Hepatocyte (in vitro differentiated cells): Measurements from ENCODE around the gene DHRS7B.

Experiments
- EZH2 ChIP-seq: fragments of 200-600 bp; sonication (generic); IDR thresholded peaks from 2 replicates; pipeline ENCODE4 v1.6.1; 2016; ENCODE audit warnings: antibody characterized with exemption, mild to moderate bottlenecking, borderline replicate concordance
- TF ChIP-seq, protein P1 (sequence below): fragments of 200-600 bp; sonication (generic); IDR thresholded peaks from 2 replicates; pipeline ENCODE4 v1.5.1; 2016; ENCODE audit warnings: antibody characterized with exemption, mild to moderate bottlenecking; ENCODE audit not compliant: poor library complexity

DNA sequence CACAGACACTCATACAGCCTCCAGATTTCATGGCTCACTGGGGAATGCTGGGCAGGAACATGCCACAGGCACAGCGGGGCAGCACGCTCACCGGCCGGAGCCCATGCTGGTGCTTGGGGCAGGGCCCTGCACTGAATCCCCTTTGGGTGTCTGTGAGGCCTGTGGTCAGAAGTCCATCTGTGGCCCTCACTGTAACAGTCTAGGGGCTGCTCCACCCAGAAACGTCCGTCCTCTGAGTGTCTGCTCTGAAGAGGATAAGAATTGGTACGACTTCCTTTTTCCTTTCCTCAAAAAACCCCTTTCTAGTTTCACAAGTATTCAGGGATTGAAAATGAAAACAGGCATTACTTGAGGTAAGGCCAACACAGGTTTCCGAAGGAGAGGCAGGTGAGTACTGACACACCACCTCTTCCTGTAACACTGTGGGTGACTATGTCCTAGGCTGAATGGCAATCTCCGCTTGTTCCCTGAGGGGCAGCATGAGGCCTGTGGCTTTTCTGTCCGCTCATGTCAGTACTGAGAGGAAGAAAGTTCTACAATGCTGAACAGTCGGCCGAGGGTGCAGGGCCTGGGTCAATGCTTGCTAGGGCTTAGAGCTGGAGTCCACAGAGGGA, 44.7 kb downstream of the DHRS7B start:
- TF ChIP-seq, protein P1, sequence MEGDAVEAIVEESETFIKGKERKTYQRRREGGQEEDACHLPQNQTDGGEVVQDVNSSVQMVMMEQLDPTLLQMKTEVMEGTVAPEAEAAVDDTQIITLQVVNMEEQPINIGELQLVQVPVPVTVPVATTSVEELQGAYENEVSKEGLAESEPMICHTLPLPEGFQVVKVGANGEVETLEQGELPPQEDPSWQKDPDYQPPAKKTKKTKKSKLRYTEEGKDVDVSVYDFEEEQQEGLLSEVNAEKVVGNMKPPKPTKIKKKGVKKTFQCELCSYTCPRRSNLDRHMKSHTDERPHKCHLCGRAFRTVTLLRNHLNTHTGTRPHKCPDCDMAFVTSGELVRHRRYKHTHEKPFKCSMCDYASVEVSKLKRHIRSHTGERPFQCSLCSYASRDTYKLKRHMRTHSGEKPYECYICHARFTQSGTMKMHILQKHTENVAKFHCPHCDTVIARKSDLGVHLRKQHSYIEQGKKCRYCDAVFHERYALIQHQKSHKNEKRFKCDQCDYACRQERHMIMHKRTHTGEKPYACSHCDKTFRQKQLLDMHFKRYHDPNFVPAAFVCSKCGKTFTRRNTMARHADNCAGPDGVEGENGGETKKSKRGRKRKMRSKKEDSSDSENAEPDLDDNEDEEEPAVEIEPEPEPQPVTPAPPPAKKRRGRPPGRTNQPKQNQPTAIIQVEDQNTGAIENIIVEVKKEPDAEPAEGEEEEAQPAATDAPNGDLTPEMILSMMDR = no peak
- TF ChIP-seq EZH2 = no peak
